ENCODE measurements around the gene LAS1L.
"Not testable (repeated sequence)": the region's sequence is repeated elsewhere in the genome, so short reads cannot be mapped to it uniquely, and the experiment has no call there.

LAS1L gene

DNA sequence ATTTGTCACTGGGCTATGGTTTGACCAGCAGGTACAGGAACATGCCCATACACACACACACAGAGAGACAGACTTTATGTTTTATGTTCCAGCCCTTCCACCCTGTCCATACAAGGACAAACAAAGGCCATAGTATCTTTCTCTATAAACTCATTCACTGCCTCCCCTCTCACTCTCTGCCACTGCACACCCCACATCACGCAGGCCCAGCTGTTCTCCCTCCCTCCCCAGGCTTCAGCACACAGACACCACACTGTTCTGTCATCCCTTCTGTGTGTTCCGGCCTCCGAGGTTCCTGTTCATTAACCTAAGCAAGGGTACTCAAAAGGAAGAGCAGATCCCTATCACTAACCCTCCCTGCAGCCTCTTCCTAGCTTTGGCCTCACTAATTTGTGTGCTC lies 17.8 kb downstream of the LAS1L start:
- no peak for DNase-seq

DNA sequence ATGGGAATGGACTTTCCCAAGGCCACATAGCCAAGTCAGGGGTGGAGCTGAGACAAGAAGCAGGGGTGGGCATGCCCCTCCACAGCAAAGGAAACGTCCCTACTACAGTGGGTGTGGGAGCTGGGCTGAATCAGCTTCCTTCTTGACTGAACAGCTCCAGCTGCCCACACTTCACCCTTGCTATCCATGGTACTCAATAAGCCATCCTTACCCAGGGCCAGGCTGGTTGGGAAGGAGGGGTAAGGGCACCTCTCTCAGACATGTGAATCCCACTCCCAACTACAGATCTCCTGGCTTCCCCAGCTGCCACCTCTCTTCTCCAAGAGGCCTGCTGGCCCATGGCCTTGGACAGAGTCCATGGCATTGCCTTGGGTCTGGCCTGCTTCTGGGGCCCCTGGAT lies 21.0 kb downstream of the LAS1L start:
- no peak for DNase-seq

GRCh38 chrX:65509400-65509799 lies 25.2 kb downstream of the LAS1L start:
- no peak for DNase-seq

GRCh38 chrX:65508851-65509250 lies 25.7 kb downstream of the LAS1L start:
- no peak for DNase-seq

- no peak for DNase-seq
Measured at GRCh38 chrX:65502618-65503017, 32.0 kb downstream of the LAS1L start.

GRCh38 chrX:65493431-65493830 lies 41.2 kb downstream of the LAS1L start:
- no peak for DNase-seq

GRCh38 chrX:65491620-65492019 lies 43.0 kb downstream of the LAS1L start:
- no peak for DNase-seq

DNA sequence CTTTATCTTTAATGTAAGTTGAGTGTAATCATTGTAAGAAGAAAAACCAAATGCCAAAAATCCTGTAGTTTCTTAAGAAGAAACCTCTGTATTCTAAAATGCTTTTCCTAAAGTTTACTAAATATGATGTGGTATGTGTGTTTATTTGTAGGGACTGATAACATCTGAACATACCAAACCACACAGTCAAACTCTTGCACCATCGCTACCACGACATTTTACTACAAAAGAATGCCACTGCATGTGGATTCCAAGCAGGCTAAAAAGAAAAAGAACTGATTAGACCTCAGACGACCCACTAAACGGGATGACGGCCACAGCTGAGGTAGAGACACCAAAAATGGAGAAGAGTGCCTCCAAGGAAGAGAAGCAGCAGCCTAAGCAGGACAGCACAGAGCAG lies 46.1 kb downstream of the LAS1L start:
- DNase-seq: no peak

- no peak for DNase-seq
Measured at GRCh38 chrX:65480960-65481359, 53.6 kb downstream of the LAS1L start.

- not testable (repeated sequence) for DNase-seq
Measured at GRCh38 chrX:65479102-65479501, 55.5 kb downstream of the LAS1L start.

DNA sequence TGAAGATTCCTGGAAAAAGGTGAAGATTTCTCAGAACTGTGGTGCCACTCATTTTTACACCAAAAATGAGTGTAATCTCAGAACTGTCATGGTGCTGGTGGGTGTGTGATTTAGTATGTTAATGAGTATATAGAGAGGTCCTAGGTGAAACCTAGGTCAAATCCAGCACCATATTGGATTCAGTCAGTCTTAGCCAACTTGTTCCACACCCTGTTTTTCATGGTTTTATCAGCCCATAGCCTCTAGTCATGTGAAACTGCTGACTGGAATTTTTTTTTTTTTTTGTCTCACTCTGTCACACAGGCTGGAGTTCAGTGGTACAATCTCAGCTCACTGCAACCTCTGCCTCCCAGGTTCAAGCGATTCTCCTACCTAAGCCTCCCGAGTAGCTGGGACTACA lies 58.0 kb downstream of the LAS1L start:
- no peak for DNase-seq

- no peak for DNase-seq
Measured at GRCh38 chrX:65463550-65463949, 71.0 kb downstream of the LAS1L start.

Measured in stimulated activated CD4-positive, alpha-beta T cell treated with anti-CD3 and anti-CD28 coated beads, Interleukin-12 subunit alpha, Interleukin-12 subunit beta, amount 100 ng/mL, for 4 hours (primary cell).